ENCODE measurements around the gene KCNIP4. TPM values are rescaled to one million over a fixed set of nuclear protein-coding genes. Genes with fewer than 3 reads are reported as not detected.

Gene KCNIP4
- total and polyA plus RNA-seq, 8 donors = 0.05 TPM; not detected in 7

DNA sequence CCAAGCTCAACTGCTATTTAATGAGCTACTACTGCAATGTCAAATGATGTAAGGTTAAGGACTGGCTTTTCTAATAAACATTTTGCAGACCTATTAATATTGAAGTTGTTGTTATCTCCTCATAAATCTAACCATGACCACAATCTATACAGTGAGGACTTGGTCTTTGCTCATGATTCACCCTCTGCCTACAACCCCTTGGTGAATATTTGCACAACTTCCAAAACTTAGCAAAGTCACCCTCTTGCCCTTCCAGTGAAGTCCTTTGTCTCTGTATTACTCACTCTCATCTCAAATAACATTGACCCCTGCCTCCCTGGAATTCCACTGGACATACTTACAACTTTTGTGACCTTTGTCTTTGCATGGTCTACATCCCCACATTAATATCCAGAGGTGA, 204.5 kb downstream of the KCNIP4 start:
- Histone ChIP-seq H3K27ac (no peak overlapping the region), H3K4me1 (no peaks in the 10 kb centered on the region), H3K27me3 (no peaks in the 10 kb centered on the region), H3K9me3 (no peaks in the 10 kb centered on the region), H3K4me3 (no peak overlapping the region), H3K36me3 (no peaks in the 10 kb centered on the region)
- ATAC-seq = no peak
- FAIRE-seq = no peak
- TF ChIP-seq, protein P1, sequence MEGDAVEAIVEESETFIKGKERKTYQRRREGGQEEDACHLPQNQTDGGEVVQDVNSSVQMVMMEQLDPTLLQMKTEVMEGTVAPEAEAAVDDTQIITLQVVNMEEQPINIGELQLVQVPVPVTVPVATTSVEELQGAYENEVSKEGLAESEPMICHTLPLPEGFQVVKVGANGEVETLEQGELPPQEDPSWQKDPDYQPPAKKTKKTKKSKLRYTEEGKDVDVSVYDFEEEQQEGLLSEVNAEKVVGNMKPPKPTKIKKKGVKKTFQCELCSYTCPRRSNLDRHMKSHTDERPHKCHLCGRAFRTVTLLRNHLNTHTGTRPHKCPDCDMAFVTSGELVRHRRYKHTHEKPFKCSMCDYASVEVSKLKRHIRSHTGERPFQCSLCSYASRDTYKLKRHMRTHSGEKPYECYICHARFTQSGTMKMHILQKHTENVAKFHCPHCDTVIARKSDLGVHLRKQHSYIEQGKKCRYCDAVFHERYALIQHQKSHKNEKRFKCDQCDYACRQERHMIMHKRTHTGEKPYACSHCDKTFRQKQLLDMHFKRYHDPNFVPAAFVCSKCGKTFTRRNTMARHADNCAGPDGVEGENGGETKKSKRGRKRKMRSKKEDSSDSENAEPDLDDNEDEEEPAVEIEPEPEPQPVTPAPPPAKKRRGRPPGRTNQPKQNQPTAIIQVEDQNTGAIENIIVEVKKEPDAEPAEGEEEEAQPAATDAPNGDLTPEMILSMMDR (IDR thresholded peaks at IDR 0.05) = no peak
- intact Hi-C loops (cut with DNase I) = no loop called here
- no peak for DNase-seq

DNA sequence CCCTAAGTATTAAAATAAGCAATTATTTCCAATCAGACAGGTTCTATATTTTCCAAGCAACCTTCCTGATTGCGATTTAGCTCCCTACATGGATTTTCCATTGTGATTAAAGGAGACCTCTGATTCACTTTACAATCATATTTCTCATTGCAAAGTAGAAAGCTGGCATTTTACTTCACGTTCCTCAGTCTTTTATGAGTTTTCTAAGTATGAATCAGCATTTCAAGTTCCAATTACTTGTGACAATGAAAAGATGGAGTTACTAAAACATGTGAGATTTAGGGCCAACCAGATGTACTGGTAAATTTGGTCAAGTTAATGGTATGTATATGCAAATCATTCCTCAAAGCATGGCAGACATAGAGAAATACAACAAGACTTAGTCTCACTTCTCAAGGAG, 206.2 kb downstream of the KCNIP4 start:
- WGBS, 2 donors = 66 to 70% methylated on average over 2 of the region's 2 CpGs
- Histone ChIP-seq H3K9me3 (no peaks in the 10 kb centered on the region), H3K4me1 (no peaks in the 10 kb centered on the region), H3K36me3 (no peaks in the 10 kb centered on the region), H3K4me3 (no peak overlapping the region), H3K27me3 (no peaks in the 10 kb centered on the region), H3K27ac (no peak overlapping the region)
- TF ChIP-seq, protein P1 (IDR thresholded peaks at IDR 0.05) = no peak
- intact Hi-C loops (cut with DNase I) = no loop called here
- ATAC-seq (no peak), FAIRE-seq (no peak), DNase-seq (no peak)

DNA sequence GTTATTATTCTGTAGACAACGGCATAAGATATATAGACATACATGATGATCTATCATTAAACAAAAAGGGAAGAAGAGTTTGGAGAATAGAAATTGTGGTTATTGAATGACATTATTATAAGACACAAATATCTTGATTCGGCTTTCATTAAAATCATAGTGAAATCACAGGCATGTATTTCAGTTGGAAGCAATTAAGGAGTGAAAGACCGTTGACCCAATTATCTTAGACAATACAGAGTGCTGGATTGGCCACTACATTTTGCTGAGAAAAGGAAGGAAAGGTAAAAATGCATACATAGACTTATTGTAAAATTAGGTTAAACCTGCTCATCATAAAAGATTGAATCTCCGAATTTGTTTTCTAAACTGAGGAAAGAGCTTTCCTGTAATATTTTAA, 209.8 kb downstream of the KCNIP4 start:
- WGBS, 2 donors = 60 to 76% methylated on average over 4 of the region's 4 CpGs
- no peaks in the 10 kb centered on the region for H3K9me3 ChIP-seq
- H3K27me3 ChIP-seq = no peaks in the 10 kb centered on the region
- no peaks in the 10 kb centered on the region for H3K36me3 ChIP-seq
- TF ChIP-seq, protein P1 (IDR thresholded peaks at IDR 0.05) = no peak
- intact Hi-C loops (cut with DNase I) = no loop called here
- H3K4me1 ChIP-seq = no peaks in the 10 kb centered on the region
- no peak overlapping the region for H3K27ac ChIP-seq
- DNase-seq = no peak
- no peak overlapping the region for H3K4me3 ChIP-seq
- no peak for FAIRE-seq
- ATAC-seq = no peak

DNA sequence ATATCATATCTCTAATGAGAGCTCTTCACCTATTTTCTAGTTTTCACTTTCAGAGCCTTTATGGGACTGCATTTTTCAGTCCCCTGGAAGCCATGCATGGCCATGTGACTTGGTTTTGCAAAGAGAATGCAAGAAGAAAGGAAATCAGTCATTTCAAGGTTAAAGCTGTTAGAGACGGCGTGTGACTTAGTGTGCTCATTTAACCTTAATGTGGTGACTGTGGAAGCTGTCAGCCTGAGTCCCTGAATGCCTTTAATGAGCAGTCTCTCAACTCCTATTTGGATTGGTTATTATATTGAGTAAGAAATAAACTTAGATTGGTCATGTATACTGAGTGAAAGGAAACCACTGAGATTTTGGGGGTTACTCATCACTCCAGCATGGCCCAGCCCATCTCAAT, 212.7 kb downstream of the KCNIP4 start:
- no peak overlapping the region for H3K4me3 ChIP-seq
- no peaks in the 10 kb centered on the region for H3K4me1 ChIP-seq
- TF ChIP-seq, protein P1 (IDR thresholded peaks at IDR 0.05) = no peak
- H3K27ac ChIP-seq = no peak overlapping the region
- FAIRE-seq (no peak), DNase-seq (no peak), ATAC-seq (no peak)
- 4 to 9% methylated on average over 2 of the region's 2 CpGs for WGBS, 2 donors
- H3K9me3 ChIP-seq = no peaks in the 10 kb centered on the region
- H3K36me3 ChIP-seq = no peaks in the 10 kb centered on the region
- no peaks in the 10 kb centered on the region for H3K27me3 ChIP-seq
- intact Hi-C loops (cut with DNase I) = no loop called here

DNA sequence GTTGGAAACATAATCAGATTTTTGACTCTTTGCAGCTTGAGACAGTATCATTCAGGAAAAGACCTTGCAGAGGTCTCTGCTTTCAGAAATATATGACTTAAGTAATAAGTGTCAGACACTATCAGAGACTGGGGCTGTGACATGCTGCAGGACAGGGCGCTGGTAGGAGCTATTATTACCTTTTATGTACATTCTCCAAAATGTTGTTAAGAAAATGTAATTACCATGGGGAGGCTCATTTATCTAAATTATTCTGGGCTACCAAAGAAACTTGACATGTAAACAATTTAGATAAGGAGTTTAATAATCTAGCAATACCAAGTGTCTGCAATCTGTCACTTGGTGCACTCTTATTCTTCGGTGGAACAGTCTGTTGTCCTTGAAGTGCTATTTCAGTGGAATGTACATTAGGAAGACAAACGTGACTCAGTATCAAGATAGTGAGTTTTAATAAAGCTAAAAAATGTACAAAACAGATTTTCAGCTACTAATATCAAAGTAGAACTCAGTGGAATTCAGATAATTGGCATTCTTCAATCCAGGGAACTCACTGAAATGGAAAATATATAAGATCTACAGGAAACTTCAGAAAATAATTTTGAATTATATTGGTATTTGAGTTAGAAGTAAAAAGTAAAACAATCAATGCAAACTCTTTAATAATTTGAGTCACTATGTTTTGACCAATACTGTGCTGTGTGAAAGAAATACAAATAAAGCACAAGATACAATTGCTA, 214.5 kb downstream of the KCNIP4 start:
- no peak for DNase-seq
- ATAC-seq = no peak
- Histone ChIP-seq H3K9me3 (no peaks in the 10 kb centered on the region), H3K36me3 (no peaks in the 10 kb centered on the region), H3K27me3 (peaks cover 0 to 4% (median 0%) of the 10 kb centered on the region in 4 donors), H3K27ac (no peak overlapping the region), H3K4me1 (no peaks in the 10 kb centered on the region), H3K4me3 (no peak overlapping the region)
- intact Hi-C loops (cut with DNase I) = no loop called here
- 6 to 10% methylated on average over 3 of the region's 3 CpGs for WGBS, 2 donors
- FAIRE-seq = peak; percentile 47
- TF ChIP-seq, protein P1 (IDR thresholded peaks at IDR 0.05) = no peak

Measured in pancreas (tissue), 10 donors.